ENCODE data around the gene CYBC1.
A peak's percentile ranks its signal among the peaks of the same experiment; 100 is the strongest.
"Not testable (repeated sequence)": the region's sequence is repeated elsewhere in the genome, so short reads cannot be mapped to it uniquely, and the experiment has no call there.

Gene CYBC1

DNA sequence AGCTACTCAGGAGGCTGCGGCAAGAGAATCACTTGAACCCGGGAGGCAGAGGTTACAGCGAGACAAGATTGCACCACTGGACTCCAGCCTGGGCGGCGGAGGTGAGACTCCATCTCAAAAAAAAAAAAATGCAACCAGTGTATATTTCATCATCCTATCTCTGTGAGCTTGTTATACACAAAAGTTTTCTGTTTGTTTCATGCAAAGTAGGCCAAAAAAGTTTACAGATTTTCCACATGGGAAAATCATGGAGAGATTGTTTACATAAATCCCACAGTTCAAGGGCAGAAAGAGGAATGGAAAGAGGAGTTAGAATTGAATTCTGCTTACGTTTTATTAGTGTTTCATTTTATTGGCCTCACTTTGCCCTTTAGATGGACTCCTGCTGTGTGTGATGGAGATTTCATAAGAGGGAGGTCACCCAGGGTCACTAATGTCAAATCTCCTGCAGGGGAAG, 32.7 kb upstream of the CYBC1 start:
- Histone ChIP-seq H3K4me3 (no peak overlapping the region), H3K27ac (no peak overlapping the region)

DNA sequence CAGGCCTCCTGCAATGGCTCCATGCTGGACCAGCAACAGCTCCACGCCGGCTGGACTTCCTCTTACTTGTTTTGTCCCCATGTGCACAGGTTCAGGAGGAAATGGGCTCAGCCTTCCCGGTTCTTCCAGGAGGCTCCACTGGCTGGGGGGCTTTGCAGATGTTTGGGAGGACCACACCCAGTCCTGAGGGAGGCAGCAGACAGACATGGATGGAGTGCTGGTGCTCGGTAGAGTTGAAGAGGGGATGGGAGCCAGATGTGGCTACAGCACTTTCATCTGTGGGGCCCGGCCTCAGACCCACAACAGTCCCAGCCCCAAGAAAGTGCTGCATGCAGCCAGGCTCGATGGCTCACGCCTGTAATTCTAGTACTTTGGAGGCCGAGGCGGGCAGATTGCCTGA, 29.8 kb upstream of the CYBC1 start:
- H3K4me3 ChIP-seq, result no peak overlapping the region
- peak overlapping the region in 2 of 21 experiments; percentile 9 to 36 for H3K27ac ChIP-seq

DNA sequence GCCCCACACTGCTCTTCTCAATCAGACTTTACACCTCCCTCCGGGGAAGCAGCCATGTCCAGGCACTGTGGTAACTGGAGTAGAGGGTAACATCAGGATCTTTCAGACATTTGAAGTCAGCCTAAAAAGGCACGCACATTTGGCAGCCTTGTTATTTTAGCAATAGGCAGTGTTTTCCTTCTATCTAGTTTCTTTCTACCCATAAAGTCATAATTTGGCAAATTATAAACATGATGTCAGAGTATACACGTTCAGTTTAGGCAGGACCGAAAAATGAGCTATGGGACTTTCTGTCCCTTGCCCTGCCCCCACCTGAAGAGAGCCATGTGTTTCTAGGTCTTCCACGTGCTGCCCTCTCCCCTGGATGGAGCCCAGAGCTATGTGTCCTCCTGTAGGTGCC, 29.1 kb upstream of the CYBC1 start:
- no peak overlapping the region for H3K4me3 ChIP-seq
- peak overlapping the region in 2 of 21 experiments; percentile 10 to 36 for H3K27ac ChIP-seq

DNA sequence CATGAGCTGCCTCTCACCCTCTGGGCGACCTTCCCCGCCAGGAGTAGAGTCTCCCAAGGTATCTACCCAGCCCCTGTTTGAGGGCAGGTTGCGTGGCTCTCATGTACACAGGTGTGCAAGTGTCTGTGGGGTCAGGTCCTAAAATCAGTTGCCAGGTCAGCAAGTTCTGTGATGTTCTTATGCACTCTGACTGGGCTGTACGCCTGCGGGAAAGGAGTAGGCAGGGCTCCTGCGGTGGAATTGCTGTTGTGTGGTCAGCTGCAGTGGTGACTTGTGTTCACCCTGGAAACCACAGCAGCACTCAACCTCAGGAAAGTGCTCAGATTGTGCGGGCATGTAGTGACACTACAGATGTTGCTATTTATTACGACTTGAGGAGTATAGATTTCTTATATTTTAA, 27.4 kb upstream of the CYBC1 start:
- H3K4me3 ChIP-seq, result no peak overlapping the region
- H3K27ac ChIP-seq, result no peak overlapping the region

DNA sequence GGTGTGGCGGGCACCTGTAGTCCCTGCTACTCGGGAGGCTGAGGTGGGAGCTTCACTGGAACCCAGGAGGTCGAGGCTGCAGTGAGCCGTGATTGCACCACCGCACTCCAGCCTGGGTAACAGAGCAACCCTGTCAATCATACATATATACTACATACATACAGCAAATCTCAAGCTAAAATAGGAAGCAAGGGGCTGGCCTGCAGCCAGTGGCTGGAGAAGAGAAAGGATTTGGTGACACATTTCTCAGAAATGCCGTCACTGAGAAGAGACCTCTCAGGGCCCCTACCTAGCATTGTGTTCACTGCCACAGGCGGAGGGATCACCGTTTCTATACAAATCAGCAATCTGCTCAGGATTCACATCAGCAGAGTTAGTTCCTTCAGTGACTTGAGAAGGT, 24.9 kb upstream of the CYBC1 start:
- H3K4me3 ChIP-seq, result no peak overlapping the region
- no peak overlapping the region for H3K27ac ChIP-seq

DNA sequence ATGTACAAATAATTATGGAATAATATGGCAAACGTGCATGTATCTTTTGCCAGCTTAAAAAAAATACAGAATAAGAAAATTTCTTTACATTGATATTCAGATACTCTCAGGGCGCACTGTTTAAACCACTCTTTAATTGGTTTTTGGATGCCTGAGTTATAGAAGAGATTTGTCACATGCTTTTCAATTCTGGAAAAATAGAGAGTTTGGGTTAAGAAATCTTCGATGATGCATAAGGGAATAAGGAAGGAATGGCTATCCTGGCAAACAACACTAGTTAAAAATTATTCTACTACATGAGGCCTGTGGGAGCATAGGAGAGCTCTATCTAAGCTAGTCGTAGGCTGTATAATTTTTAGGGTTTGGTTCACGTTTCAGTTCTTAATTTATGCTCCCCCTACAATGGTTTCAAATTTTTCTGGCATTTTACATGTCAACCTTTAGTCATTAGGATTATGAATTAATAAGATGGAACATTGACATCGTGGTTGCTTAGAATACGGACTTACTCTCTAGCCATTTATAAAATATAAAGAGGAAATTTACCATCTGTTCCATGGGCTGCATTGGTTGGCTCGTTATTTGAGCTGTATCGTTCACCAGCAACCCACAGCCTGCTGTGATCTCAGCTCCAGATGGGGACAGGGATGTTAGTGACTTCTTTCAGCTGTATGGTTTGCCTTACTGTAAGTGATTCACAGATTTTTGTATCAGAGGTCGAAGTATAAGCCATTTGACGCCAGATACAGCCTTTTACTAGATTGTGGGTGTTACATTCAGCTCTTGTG, 23.9 kb upstream of the CYBC1 start:
- H3K4me3 ChIP-seq, result no peak overlapping the region
- H3K27ac ChIP-seq, result no peak overlapping the region

DNA sequence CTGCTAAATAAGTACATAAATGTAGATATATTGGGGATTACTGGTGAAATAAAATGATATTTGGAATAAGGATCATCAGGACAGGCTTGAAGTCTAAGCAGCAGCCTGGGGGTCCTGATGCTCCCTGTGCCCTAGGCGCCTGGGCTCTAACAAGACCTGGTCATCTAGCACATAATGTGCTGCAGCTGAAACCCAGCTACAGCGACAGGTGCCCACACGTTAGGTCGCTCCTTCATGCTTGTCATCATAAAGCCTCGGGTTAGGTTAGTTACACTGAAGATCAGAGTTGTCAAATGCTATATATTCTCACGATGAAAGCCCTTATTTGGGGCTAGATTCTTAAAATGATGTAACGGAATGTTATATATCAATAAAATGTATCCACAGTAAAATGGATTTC, 19.5 kb upstream of the CYBC1 start:
- Histone ChIP-seq H3K27ac (no peak overlapping the region), H3K4me3 (no peak overlapping the region)

DNA sequence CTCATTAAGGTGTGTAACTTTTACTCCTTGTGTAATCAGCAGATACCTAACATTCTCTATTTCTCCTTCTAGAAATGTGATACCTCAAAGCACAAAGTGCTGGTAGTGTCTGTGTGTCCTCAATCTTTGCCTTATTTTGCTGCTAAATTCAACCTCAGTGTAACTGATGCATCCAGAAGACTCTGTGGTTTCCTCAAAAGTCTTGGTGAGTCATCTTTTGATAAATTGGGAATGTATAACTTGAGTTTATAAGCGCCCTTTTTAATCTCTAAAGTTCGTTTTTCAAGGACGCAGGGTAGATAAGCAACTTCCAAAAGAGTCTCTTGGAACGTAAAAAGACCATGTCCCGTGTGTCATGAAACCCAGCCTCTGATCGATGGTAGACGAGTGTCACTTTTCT, 18.1 kb upstream of the CYBC1 start:
- Histone ChIP-seq H3K4me3 (no peak overlapping the region), H3K27ac (no peak overlapping the region)

DNA sequence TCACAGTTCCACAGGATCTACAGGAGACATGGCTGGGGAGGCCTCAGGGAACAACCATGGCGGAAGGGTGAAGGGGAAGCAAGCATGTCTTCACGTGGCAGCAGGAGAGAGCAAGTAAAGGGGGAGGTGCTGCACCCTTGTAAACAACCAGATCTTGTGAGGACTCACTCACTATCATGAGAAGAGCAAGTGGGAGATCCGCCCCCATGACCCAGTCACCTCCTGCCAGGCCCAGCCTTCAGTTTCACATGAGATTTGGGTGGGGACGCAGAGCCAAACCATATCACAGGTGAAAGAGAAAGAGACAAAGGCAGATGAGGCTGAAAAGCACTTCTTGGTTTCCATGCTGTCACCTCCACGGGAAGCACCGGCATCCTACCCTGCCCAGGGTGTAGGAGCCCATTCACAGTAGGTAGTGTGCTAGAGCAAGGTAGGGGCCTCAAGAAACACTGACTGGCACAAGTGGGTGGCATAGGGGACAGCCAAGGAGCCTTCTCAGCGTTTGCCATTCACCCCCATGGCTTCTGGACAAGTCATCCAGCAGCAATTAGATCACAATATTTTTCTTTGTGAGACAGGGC, 14.6 kb upstream of the CYBC1 start:
- Histone ChIP-seq H3K4me3 (no peak overlapping the region), H3K27ac (peak overlapping the region in 1 of 21 experiments; percentile 34)

DNA sequence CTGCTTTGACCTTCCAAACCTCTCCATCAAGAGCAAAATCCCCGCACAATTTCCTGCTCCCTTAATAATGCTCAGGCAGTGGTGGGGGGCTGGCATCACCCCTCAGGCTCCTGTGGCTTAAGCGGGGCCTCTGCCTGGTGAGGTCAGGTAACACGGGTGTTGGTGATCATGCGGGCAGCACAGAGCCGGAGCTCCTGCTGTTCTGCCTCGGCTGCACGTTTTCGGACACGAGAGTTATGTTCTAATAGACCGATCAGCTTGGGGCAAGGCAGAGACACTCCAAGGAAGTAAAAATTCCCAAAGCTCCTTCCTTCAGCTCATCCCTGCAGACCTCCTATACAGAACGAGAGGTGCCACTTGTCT, 14.0 kb upstream of the CYBC1 start:
- peak overlapping the region in 2 of 21 experiments; percentile 34 to 40 for H3K27ac ChIP-seq
- H3K4me3 ChIP-seq, result no peak overlapping the region

DNA sequence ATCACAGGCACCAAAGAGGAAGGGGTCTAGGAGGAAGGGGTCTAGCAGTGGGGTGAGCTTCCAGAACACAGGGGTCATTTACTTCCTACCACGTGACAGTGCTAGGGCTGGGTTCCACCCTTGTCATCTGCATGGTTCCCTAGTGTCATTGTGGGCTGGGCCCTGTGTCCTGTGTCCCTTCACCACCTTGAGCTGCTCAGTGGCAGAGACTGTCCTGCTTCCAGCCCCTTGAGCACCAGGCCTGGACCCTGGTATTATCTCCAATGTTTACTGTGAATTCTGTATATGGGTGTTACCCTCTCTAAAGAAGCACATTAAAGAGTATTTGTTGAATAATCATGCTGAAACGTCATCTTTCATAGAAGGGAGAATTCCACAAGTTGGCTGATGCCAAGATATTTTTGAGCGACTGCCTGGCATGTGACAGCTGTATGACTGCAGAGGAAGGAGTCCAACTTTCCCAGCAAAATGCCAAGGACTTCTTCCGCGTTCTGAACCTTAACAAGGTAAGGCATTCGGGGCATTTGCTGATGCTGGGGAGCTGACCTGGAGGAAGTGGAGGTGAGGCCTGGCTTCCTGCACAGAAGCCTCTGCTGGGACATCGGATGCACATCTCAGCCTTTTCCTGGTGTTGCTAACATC, 13.5 kb upstream of the CYBC1 start:
- Histone ChIP-seq H3K4me3 (no peak overlapping the region), H3K27ac (peak overlapping the region in 7 of 21 experiments; percentile 26 to 54 (median 40))

DNA sequence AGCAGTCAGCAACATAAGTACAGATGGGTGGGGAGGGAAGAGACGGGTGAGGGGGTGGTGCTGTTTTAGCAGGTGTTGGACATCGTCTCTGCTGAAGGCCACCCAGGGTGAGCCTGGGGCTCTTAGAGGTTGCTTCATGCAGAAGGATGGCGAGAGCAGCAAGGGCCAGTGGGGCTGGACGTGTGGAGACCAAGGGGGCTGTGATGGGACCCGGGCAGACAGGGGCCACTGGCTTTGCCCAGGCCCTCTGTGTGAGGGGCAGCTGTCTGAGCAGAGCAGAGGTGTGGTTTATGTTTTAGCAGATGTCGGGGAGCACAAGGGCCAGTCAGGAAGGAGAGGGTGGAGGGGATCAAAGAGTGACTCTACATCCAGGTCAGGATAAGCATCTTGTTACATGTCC, 12.8 kb upstream of the CYBC1 start:
- no peak overlapping the region for H3K4me3 ChIP-seq
- H3K27ac ChIP-seq, result peak overlapping the region in 6 of 21 experiments; percentile 16 to 54 (median 42)

DNA sequence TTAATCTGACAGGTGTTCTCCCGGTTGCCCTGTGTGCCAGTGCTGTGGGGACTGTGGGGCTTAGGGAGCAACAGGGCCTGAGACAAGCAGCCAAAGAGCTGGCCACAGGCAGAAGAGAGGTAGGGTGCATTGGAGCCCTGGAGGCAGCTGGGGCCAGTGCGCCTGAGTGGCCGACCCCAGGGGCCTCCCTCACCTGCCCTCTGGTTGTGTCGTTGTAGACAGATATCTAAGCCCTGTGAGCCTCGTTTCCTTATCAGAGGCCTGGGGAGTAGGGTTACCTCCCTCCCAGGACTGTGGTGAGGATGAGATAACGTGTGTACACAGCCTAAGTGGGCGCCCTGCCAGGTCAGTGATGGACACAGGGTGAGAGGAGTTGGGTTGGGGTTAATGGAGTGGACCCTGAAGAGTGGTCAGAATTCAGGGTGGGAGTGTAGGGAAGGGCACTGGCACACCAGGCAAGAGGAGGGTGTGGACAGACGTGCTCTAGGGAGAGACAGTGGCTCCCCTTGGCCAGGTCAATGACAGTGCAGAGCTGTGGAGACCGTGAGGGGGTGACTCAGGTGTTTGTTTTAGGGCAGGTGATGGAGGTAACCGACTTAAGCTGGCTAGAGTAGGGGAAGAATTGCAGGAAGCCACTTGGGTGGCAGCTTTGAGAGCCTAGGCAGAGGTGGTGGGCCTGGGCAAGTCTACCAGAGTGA, 11.4 kb upstream of the CYBC1 start:
- H3K27ac ChIP-seq, result peak overlapping the region in 2 of 21 experiments; percentile 28 to 34
- H3K4me3 ChIP-seq, result no peak overlapping the region

DNA sequence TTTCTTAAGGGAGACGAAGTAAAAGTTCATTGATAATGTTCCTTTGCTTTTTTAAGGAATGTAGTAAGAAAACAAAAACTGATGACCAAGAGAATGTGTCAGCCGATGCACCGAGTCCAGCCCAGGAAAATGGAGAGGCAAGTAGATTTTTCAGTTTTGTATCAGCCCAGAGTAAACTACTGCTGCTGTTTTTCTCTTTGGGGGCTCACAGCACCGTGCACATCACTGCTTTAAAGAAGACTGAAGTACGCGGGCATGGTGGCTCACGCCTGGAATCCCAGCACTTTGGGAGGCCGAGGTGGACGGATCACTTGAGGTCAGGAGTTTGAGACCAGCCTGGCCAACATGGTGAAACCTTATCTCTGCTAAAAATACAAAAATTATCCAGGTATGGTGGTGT, 9.4 kb upstream of the CYBC1 start:
- H3K27ac ChIP-seq, result not testable (repeated sequence)
- peak overlapping the region in 1 of 7 experiments; percentile 69 for H3K4me3 ChIP-seq

DNA sequence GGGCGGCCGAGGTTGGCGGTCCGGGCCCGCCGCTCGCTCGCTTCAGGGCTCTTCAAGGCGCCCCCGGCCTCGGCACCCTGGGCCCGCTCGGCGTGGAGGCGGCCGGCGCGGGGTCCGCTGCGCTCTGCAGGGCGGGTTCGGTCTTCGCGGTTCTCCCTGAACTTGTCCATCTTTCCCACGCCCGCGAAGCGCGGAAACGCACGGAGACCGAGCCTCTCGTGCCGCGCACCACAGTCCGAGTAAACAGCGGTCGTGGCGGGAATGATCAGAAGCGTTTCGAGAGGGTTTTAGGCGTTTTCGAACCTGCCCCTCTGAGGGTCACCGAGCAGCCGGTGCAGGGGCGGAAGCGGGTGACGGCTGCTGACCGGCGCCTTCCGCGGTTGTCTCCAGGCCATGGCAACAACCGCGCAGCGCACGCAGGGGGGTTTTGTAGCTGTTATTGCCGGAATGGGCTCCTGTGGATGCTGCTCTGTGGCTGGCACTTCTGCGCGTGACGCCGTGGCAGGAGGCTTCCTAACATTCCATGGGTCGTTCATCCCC, 8.4 kb upstream of the CYBC1 start:
- peak overlapping the region; percentile 60 to 100 (median 95) for H3K4me3 ChIP-seq
- H3K27ac ChIP-seq, result peak overlapping the region; percentile 83 to 100 (median 100)

DNA sequence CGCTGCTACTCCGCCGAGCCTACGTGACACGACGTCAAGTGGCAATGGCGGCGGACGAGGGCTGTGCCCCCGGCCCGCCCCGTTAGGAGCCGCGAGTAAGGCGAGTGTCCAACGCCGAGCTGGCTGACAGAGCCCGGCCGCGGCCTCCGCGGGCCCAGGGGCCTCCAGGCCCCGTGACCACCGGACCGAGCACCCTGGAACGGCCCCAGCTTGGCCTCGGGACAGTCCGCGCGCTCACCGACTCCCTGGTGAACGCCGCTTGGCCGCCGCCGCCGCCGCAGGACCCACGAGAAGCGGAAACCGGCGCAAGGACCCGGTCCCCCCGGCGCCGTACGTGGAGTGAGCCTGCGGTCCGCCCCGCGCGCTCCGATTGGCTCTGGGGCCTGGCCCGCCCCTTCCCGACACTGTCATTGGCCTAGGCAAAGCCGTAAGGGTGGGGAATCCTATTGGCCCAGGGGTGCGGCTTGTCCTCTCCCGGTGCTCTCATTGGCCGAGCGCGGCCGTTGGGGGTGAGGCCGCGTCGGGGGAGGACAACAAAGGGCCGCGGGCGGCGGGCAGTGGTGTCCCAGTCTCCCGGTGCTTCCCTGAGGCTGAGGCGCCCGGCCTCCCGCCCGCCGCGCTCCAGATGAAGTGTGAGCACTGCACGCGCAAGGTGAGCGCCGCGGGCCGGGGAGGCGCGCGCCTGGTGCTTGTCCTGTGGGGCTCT, 7.8 kb upstream of the CYBC1 start, which contains the start of gene NARF:
TSS of gene NARF (plus strand) at position 563 of the 706 bp plus-strand sequence. CDS start at position 626, 63 bp downstream.
- H3K4me3 ChIP-seq, result peak within 1 kb of the TSS; percentile 60 to 100 (median 95)

DNA sequence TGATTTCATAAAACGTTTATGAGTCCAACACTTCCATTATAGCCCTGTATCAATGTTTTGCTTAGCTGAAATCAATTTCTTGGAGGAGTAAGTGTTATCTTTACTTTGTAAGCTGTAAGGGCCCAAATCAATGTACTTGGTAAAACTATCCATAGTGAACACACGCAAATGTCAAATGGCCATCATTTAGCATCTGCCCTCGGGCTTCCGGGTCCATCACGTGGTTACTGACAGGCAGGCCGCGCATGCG, 7.3 kb upstream of the CYBC1 start:
- Histone ChIP-seq H3K27ac (peak overlapping the region; percentile 97 to 100 (median 100)), H3K4me3 (peak overlapping the region; percentile 60 to 100 (median 95))

More for the DNA sequence above, 7.8 kb upstream of the CYBC1 start, which contains the start of gene NARF:
- peak within 1 kb of the TSS; percentile 97 to 100 (median 100) for H3K27ac ChIP-seq

DNA sequence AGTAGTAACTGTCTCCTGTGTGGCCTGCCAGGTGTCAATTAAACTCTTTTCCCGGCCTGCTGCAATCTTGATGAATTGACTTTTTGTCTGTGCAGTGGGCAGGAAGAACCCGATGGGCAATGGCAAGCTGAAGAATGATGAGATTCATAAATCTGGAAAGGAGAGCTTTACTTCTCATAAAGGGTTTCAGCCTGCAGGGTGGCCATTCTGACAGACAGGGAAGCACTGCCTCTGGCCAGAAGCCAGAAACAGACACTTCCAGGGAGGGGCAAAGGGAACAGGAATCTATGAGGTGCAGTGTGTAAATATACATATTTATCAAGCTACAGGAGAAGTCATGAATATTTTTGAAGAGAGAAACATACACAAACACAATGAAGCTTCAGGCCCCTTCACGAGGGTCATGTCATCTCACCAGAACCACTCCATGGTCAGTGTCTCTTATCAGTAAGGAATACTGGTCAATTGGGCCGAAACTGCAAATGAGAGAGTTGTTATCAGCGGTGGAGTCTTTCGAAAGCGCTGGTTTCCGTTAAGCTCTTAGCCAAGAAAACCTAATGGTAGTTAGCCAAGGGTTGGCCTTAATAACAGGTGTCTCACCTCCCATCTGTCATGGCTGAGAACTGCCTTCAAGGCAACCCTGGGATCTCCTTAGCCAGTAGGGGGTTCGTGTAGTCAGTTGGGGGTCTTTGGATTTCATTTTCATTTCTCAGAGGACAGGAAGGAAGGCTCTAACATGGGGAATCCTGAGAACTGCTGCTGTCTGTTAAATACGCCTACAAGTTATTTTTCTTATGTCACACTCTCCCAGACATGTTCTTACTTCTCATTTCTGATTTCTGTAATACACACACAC, 6.7 kb upstream of the CYBC1 start:
- Histone ChIP-seq H3K4me3 (peak overlapping the region in 6 of 7 experiments; percentile 69 to 100 (median 96)), H3K27ac (peak overlapping the region in 20 of 21 experiments; percentile 41 to 100 (median 100))

Measured in skin epidermis (tissue), 12 donors.